ENCODE results near the gene PLK4.
"Not testable (repeated sequence)": the region's sequence is repeated elsewhere in the genome, so short reads cannot be mapped to it uniquely, and the experiment has no call there.

PLK4 gene

GRCh38 chr4:127896528-127896927, 15.8 kb downstream of the PLK4 start:
- TF ChIP-seq CTCF (IDR thresholded peaks at IDR 0.05; ENCODE audit: borderline replicate concordance, control extremely low read depth, extremely low read depth, insufficient read depth, missing control alignments) = no peak
- in situ Hi-C loops (cut with MboI; ENCODE audit: low sequenced_read_pairs, unreplicated experiment) = no loop called here
- DNase-seq (ENCODE audit: low spot score) = no peak

GRCh38 chr4:127899682-127900081, 19.0 kb downstream of the PLK4 start:
- in situ Hi-C loops (cut with MboI; ENCODE audit: low sequenced_read_pairs, unreplicated experiment); DNase-seq (ENCODE audit: low spot score): not testable (repeated sequence)

- DNase-seq (ENCODE audit: low spot score) = no peak
- TF ChIP-seq CTCF (IDR thresholded peaks at IDR 0.05; ENCODE audit: borderline replicate concordance, control extremely low read depth, extremely low read depth, insufficient read depth, missing control alignments) = no peak
- in situ Hi-C loops (cut with MboI; ENCODE audit: low sequenced_read_pairs, unreplicated experiment) = no loop called here
Measured at GRCh38 chr4:127905029-127905428, 24.3 kb downstream of the PLK4 start.

DNA sequence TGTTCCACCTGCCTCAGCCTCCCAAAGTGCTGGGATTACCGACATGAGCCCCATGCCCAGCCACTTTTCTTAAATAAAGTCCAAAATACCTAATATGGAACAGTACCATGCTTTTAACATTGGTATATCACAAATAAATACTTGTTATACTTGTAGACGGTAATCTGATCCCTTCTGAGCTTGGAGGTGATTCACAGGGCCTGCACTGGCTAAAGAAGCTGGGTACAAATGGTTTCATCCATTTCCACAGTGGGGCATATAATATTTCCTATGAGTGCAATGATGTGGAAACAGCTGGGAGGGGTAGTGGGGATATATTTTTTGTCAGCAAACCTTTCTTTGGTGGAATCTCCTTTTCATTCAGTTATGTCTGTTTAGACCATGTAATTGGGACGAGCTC, 35.8 kb downstream of the PLK4 start:
- in situ Hi-C loops (cut with MboI; ENCODE audit: low sequenced_read_pairs, unreplicated experiment) = no loop called here
- no peak for TF ChIP-seq CTCF (IDR thresholded peaks at IDR 0.05; ENCODE audit: borderline replicate concordance, control extremely low read depth, extremely low read depth, insufficient read depth, missing control alignments)
- DNase-seq (ENCODE audit: low spot score) = no peak

DNA sequence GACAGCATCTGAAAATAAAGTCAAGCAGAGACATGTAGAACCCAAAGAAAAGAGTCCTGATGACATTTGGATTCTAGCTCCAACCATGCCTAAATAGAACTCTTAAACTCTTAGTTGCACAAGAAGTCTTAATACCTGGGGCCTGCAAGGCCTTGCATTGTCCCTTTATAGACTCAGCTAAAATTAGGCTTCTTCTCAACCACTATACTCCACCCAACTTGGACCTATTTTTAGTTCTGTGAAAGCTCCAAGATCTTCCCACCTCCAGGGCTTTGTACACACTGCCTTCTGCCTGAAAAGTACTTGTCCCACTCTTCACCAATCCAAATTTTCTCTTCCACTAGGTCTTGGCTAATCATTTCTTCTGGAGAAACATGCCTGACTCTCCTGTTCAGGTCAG, 36.5 kb downstream of the PLK4 start:
- no peak for TF ChIP-seq CTCF (IDR thresholded peaks at IDR 0.05; ENCODE audit: borderline replicate concordance, control extremely low read depth, extremely low read depth, insufficient read depth, missing control alignments)
- no peak for DNase-seq (ENCODE audit: low spot score)
- in situ Hi-C loops (cut with MboI; ENCODE audit: low sequenced_read_pairs, unreplicated experiment) = no loop called here

DNA sequence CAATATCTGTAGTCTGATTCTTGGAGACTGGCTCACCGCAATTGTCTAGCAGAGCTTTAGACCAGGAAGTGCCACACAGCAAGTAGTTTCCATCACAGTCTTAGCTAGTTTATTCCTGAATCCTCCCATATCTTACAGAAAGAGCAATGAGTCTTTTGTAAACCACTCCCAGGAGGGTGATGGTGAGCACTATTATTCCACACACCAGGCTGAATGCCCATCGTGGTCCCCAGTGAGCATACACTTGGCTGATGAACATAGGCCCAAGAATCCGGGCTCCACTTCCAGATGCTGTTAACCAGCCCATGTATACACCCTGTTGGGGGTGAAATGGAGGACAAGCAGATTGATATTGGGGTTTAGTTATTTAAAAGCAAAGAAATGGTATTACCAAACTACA, 39.8 kb downstream of the PLK4 start:
- in situ Hi-C loops (cut with MboI; ENCODE audit: low sequenced_read_pairs, unreplicated experiment) = no loop called here
- DNase-seq (ENCODE audit: low spot score) = no peak
- no peak for TF ChIP-seq CTCF (IDR thresholded peaks at IDR 0.05; ENCODE audit: borderline replicate concordance, control extremely low read depth, extremely low read depth, insufficient read depth, missing control alignments)

GRCh38 chr4:127922226-127922625, 41.5 kb downstream of the PLK4 start:
- no peak for TF ChIP-seq CTCF (IDR thresholded peaks at IDR 0.05; ENCODE audit: borderline replicate concordance, control extremely low read depth, extremely low read depth, insufficient read depth, missing control alignments)
- in situ Hi-C loops (cut with MboI; ENCODE audit: low sequenced_read_pairs, unreplicated experiment) = no loop called here
- no peak for DNase-seq (ENCODE audit: low spot score)

DNA sequence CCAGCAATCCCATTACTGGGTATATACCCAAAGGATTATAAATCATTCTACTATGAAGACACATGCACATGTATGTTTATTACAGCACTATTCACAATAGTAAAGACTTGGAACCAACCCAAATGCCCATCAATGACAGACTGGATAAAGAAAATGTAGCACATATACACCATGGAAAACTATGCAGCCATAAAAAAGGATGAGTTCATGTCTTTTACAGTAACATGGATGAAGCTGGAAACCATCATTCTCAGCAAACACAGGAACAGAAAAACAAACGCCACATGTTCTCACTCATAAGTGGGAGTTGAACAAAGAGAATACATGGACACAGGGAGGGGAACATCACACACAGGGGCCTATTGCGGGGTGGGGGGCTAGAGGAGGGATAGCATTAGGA, 45.0 kb downstream of the PLK4 start:
- DNase-seq (ENCODE audit: low spot score); in situ Hi-C loops (cut with MboI; ENCODE audit: low sequenced_read_pairs, unreplicated experiment): not testable (repeated sequence)

Measured in GM13976 (cell line).